Endothelial cell of umbilical vein (primary cell): ENCODE data around the gene FAM118B. TPM values are rescaled to one million over a fixed set of nuclear protein-coding genes. Genes with fewer than 3 reads are reported as not detected.

ENCODE experiments used
- BruUV-seq: library from RNA; stranded (reverse); fragments of 400-500 nt; replicated peaks from 2 replicates; lab custom pipeline; 2021; lab: Mats Ljungman, UMichigan
- CTCF ChIA-PET: fragments of 300-600, 350-600 bp; sonication (Branson Sonifier 250); formaldehyde crosslinking; loops from one replicate; lab custom pipeline; 2021; ENCODE audit warnings: antibody characterized with exemption, inconsistent platforms; lab: Charles Lee
- POLR2A ChIA-PET: fragments of 300-600, 350-600 bp; sonication (Branson Sonifier 250); formaldehyde crosslinking; loops from one replicate; lab custom pipeline; 2021; ENCODE audit warnings: antibody characterized with exemption, inconsistent platforms; lab: Charles Lee
- DNase-seq: peaks from one replicate; pipeline ENCODE4 v3.0.0-alpha.2; 2011; ENCODE audit warnings: low read depth, low spot score
- FAIRE-seq: peaks from 2 replicates; lab custom pipeline; 2011; peaks lifted over from hg19 to GRCh38; lab: Jason Lieb, UNC
- H2AFZ ChIP-seq: 2 replicates; pipeline ENCODE4 v1.6.0; 2012; ENCODE audit warnings: low read depth, low read length, control low read depth, inconsistent platforms
- H3K27ac ChIP-seq: 2 replicates; pipeline ENCODE4 v1.5.1; 2011; ENCODE audit warnings: low read depth, mild to moderate bottlenecking, control low read depth, low read length, moderate library complexity; ENCODE audit not compliant: insufficient read depth
- H3K27me3 ChIP-seq, 2 experiments: 2 replicates each; pipeline versions ENCODE4 v1.6.0 to v1.6.1; 2011; ENCODE audit warnings: low read length in 2 of 2, mixed read lengths in 1 of 2; ENCODE audit not compliant: control insufficient read depth in 2 of 2, insufficient read depth in 2 of 2
- H3K36me3 ChIP-seq, 2 experiments: 2 replicates in 1 of 2; 3 replicates in 1 of 2; pipeline ENCODE4 v1.5.1; 2011; ENCODE audit warnings: low read length in 2 of 2, mild to moderate bottlenecking in 1 of 2, moderate library complexity in 1 of 2; ENCODE audit not compliant: control insufficient read depth in 2 of 2, insufficient read depth in 2 of 2; ENCODE audit errors: extremely low read depth in 1 of 2
- H3K4me1 ChIP-seq: 3 replicates; pipeline ENCODE4 v1.5.1; 2011; ENCODE audit warnings: mild to moderate bottlenecking, low read length; ENCODE audit not compliant: control insufficient read depth, insufficient read depth; ENCODE audit errors: extremely low read depth
- H3K4me2 ChIP-seq: 2 replicates; pipeline ENCODE4 v1.6.1; 2011; ENCODE audit warnings: low read length, control low read depth, mixed read lengths; ENCODE audit not compliant: insufficient read depth
- H3K4me3 ChIP-seq, 3 experiments: fragments of 200-600 bp in 1 of 3; sonication (generic), shearing (Covaris generic) in 1 of 3; replicated peaks in 1 of 3; 2 replicates each; pipeline ENCODE4 v1.5.1; 2011 to 2016; ENCODE audit warnings: control low read depth in 3 of 3, low read length in 3 of 3, mild to moderate bottlenecking in 2 of 3, inconsistent platforms in 1 of 3, low read depth in 1 of 3, moderate library complexity in 1 of 3; ENCODE audit not compliant: insufficient read depth in 1 of 3
- H3K79me2 ChIP-seq: 2 replicates; pipeline ENCODE4 v1.6.0; 2012; ENCODE audit warnings: low read length, inconsistent platforms; ENCODE audit not compliant: control insufficient read depth, insufficient read depth
- H3K9ac ChIP-seq: replicated peaks from 2 replicates; pipeline ENCODE3; 2011; ENCODE audit warnings: low read length, control low read depth; ENCODE audit not compliant: insufficient read depth; ENCODE audit errors: extremely low read depth
- H3K9me1 ChIP-seq: replicated peaks from 3 replicates; pipeline ENCODE4 v1.6.0; 2011; ENCODE audit warnings: mild to moderate bottlenecking, low read length; ENCODE audit not compliant: control insufficient read depth, insufficient read depth; ENCODE audit errors: extremely low read depth
- H3K9me3 ChIP-seq: replicated peaks from 2 replicates; pipeline ENCODE4 v1.5.1; 2012; ENCODE audit warnings: low read length, inconsistent platforms; ENCODE audit not compliant: control insufficient read depth, insufficient read depth
- H4K20me1 ChIP-seq: replicated peaks from 2 replicates; pipeline ENCODE3; 2011; ENCODE audit warnings: mild to moderate bottlenecking, low read length; ENCODE audit not compliant: control insufficient read depth, insufficient read depth; ENCODE audit errors: extremely low read depth
- CTCF ChIP-seq, 2 donors: IDR thresholded peaks; 1 replicate in 1 of 2; 2 replicates in 1 of 2; pipeline ENCODE4 v1.5.1; 2011; ENCODE audit warnings: low read length in 2 of 2, mild to moderate bottlenecking in 2 of 2, moderate library complexity in 2 of 2, control low read depth in 1 of 2, inconsistent platforms in 1 of 2, low read depth in 1 of 2; ENCODE audit not compliant: insufficient read depth in 1 of 2; ENCODE audit errors: extremely low read depth in 1 of 2
- EZH2 ChIP-seq: IDR thresholded peaks from 2 replicates; pipeline ENCODE4 v1.6.1; 2012; ENCODE audit warnings: borderline replicate concordance, low read depth, mild to moderate bottlenecking, moderate library complexity, low read length, inconsistent platforms; ENCODE audit not compliant: severe bottlenecking
- FOS ChIP-seq: IDR thresholded peaks from 2 replicates; pipeline ENCODE4 v1.6.1; 2011; ENCODE audit warnings: mild to moderate bottlenecking, low read length, moderate library complexity, borderline replicate concordance; ENCODE audit not compliant: insufficient read depth
- GATA2 ChIP-seq: IDR thresholded peaks from 2 replicates; pipeline ENCODE4 v1.7.0; 2011; ENCODE audit warnings: low read depth, mild to moderate bottlenecking, moderate library complexity, mixed read lengths, low read length; ENCODE audit not compliant: insufficient read length, insufficient read depth
- JUN ChIP-seq: IDR thresholded peaks from 2 replicates; pipeline ENCODE4 v1.6.1; 2011; ENCODE audit warnings: borderline replicate concordance, low read depth; ENCODE audit not compliant: insufficient read length, insufficient read depth
- MYC ChIP-seq: IDR thresholded peaks from one replicate; pipeline ENCODE4 v1.6.1; 2011; ENCODE audit warnings: mild to moderate bottlenecking, low read depth, low read length
- POLR2A ChIP-seq: IDR thresholded peaks from 2 replicates; pipeline ENCODE4 v1.6.1; 2012; ENCODE audit warnings: low read depth, mild to moderate bottlenecking, control low read depth, low read length
- POLR2AphosphoS5 ChIP-seq: IDR thresholded peaks from 2 replicates; pipeline ENCODE4 v1.6.1; 2012; ENCODE audit warnings: low read depth, mild to moderate bottlenecking, control low read depth, low read length, moderate library complexity; ENCODE audit not compliant: insufficient read depth
- dilution Hi-C: fragments of 300-500 bp; cut with MboI; formaldehyde crosslinking; loops from one replicate; pipeline ENCODE4 v1.15.0; 2019; ENCODE audit warnings: low sequenced_read_pairs; ENCODE audit not compliant: extremely low pct_ligation_motif_present
- intact Hi-C: fragments of 100-400 bp; cut with micrococcal nuclease; formaldehyde crosslinking; loops from one replicate; pipeline ENCODE4 v1.10.0; 2022
- polyA plus RNA-seq, 4 experiments: library from polyadenylated mRNA; depleted of rRNA in 3 of 4; stranded (reverse) in 3 of 4; unstranded in 1 of 4; fragments of >200 nt; gene quantifications; 2 replicates each; pipeline versions ENCODE4 v1.2.1 to v1.2.3, GENCODE V29; 2011 to 2012; ENCODE audit warnings: missing spikeins in 1 of 4
- total RNA-seq: library from RNA; stranded (reverse); gene quantifications from 2 replicates; pipeline ENCODE4 v1.2.3, GENCODE V29; 2021
- TF ChIP-seq, protein P1 (sequence below): IDR thresholded peaks from 2 replicates; pipeline ENCODE4 v1.6.1; 2011; ENCODE audit not compliant: insufficient read depth, insufficient read length

Gene FAM118B
- total and polyA plus RNA-seq, 2 donors (not counting 3 experiments of a cell fraction or from before 2014, with no cell fraction given): 26.6 to 35.8 TPM

GRCh38 chr11:126281245-126281644 is 69.7 kb downstream of the FAM118B start:
- TF ChIP-seq GATA2 (no peak), CTCF (IDR thresholded peaks at IDR 0.05; ENCODE audit: extremely low read depth in 1 of 2, insufficient read depth in 1 of 2, low read depth in 1 of 2, low read length in 2 of 2) (no peak), FOS (no peak), POLR2A (no peak), POLR2AphosphoS5 (no peak), MYC (no peak), EZH2 (no peak), JUN (no peak)
- TF ChIP-seq, protein P1, sequence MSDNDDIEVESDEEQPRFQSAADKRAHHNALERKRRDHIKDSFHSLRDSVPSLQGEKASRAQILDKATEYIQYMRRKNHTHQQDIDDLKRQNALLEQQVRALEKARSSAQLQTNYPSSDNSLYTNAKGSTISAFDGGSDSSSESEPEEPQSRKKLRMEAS: no peak
- H3K4me1 ChIP-seq: peaks cover 13% of the 10 kb centered on the region
- peaks cover 0 to 6% of the 10 kb centered on the region in 2 experiments for H3K36me3 ChIP-seq
- ChIA-PET POLR2A (no interaction called here), CTCF (no interaction called here)
- no peak overlapping the region for H3K9ac ChIP-seq
- intact Hi-C loops (no loop called here), dilution Hi-C loops (no loop called here)
- FAIRE-seq (no peak), DNase-seq (no peak)
- BruUV-seq: no TSS peak
- no peaks in the 10 kb centered on the region for H4K20me1 ChIP-seq
- no peak overlapping the region for H3K4me3 ChIP-seq
- no peak overlapping the region for H3K27ac ChIP-seq
- H3K79me2 ChIP-seq: no peaks in the 10 kb centered on the region
- H3K9me1 ChIP-seq: no peaks in the 10 kb centered on the region
- no peak overlapping the region for H2AFZ ChIP-seq
- no peaks in the 10 kb centered on the region for H3K27me3 ChIP-seq
- no peak overlapping the region for H3K4me2 ChIP-seq
- no peaks in the 10 kb centered on the region for H3K9me3 ChIP-seq
